ENCODE results near the gene AMHR2. TPM values are rescaled to one million over a fixed set of nuclear protein-coding genes. Genes with fewer than 3 reads are reported as not detected.
"Not testable (repeated sequence)": the region's sequence is repeated elsewhere in the genome, so short reads cannot be mapped to it uniquely, and the experiment has no call there.

AMHR2 gene
- total RNA-seq, 3 donors from 2014 or later (not counting 1 experiment from before 2014, with no cell fraction given): not detected

DNA sequence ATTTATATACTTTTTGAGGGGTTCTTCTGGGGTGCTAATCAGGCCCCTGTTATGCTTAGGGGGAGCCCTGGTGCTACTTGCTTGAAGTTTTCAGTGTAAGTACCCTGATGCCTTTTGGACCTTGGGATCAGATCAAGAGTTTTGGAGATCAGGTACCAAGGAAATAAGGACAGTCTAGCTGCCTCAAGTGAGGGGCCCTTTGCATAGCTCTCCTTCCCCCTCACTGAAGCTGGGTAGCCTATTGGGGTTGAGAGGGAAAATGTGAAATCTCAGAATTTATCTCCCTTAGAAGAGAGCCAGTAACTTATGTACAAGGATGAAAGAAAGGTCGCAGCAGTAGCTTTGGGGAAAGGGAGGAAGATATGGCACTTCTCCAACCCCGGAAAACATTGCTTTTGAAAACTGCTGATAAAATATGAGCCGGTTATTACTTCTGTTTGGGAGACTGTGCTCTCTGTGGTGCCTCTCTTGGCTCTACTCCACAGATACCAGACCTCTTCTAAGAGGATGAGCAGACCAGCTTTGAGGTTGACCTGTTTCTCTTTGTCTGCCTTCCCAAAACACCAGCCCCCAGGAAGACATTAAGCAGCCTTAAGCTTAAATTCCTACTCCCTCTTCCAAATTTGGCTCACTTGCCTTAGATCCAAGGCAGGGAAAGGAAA, 8.8 kb upstream of the AMHR2 start:
- Histone ChIP-seq H3K4me1 (ENCODE audit: control insufficient read depth, insufficient read depth, low read length) (peaks cover 12% of the 10 kb centered on the region), H3K9me3 (ENCODE audit: control insufficient read depth, insufficient read depth, low read length) (no peaks in the 10 kb centered on the region), H3K27ac (ENCODE audit: low read length) (no peak overlapping the region), H3K36me3 (ENCODE audit: control insufficient read depth, insufficient read depth, low read length) (peaks cover 27% of the 10 kb centered on the region), H3K4me3 (ENCODE audit: low read length) (no peak overlapping the region), H3K27me3 (ENCODE audit: control insufficient read depth, insufficient read depth, low read length) (no peaks in the 10 kb centered on the region)
- H3K36me3 Mint-ChIP-seq: peaks cover 6% of the 10 kb centered on the region
- no peak for ATAC-seq
- no peaks in the 10 kb centered on the region for H3K27me3 Mint-ChIP-seq (ENCODE audit: low read depth in 2 of 2)
- no peak for TF ChIP-seq CTCF (IDR thresholded peaks at IDR 0.05)
- H3K4me3 Mint-ChIP-seq: no peak overlapping the region
- no peak for DNase-seq
- peaks cover 13 to 15% of the 10 kb centered on the region in 2 donors for H3K4me1 Mint-ChIP-seq
- peak overlapping the region in 1 of 2 donors; percentile 78 for H3K27ac Mint-ChIP-seq
- H3K9me3 Mint-ChIP-seq: no peaks in the 10 kb centered on the region
- intact Hi-C loops (cut with micrococcal nuclease): no loop called here
- 67% methylated on average over 3 of the region's 3 CpGs for WGBS (ENCODE audit: insufficient coverage)

DNA sequence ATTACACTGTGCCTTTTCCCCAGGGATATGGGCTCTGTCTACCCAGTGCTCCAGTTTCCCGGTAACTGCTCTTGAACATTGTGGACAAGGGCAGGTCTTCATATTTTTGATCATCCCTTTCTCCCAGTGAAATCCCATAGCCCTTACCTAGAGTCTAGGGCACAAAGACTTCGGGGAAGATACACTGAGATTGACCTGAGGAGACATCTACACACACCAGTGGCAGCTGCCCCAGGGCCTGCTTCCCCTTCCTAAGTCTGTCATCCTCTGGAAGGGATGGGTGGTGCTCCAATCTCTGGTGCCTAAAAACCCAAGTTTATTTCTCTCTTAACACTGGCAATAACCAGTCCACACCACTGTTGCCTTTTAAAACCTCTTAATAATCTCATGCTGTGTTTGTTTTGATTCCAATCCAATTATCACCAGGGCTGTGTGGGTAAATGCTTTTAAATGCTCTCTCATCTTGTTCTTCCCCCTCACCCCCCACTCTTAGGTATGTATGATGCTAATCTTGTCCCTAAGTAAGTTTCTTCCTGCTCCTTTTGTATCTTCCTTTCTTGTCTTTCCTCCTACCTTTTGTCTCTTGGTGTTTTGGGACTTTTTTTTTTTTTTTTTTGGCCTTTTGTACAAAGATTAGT, 7.8 kb upstream of the AMHR2 start:
- H3K4me3 Mint-ChIP-seq; H3K27ac ChIP-seq (ENCODE audit: low read length); DNase-seq; H3K9me3 Mint-ChIP-seq; H3K27me3 Mint-ChIP-seq (ENCODE audit: low read depth in 2 of 2); H3K27me3 ChIP-seq (ENCODE audit: control insufficient read depth, insufficient read depth, low read length); H3K36me3 Mint-ChIP-seq; ATAC-seq; H3K4me3 ChIP-seq (ENCODE audit: low read length); H3K9me3 ChIP-seq (ENCODE audit: control insufficient read depth, insufficient read depth, low read length); intact Hi-C loops (cut with micrococcal nuclease): not testable (repeated sequence)
- H3K4me1 ChIP-seq (ENCODE audit: control insufficient read depth, insufficient read depth, low read length): peaks cover 12% of the 10 kb centered on the region
- peaks cover 21% of the 10 kb centered on the region for H3K36me3 ChIP-seq (ENCODE audit: control insufficient read depth, insufficient read depth, low read length)
- 94% methylated on average over 2 of the region's 2 CpGs for WGBS (ENCODE audit: insufficient coverage)
- H3K4me1 Mint-ChIP-seq: peaks cover 13 to 15% of the 10 kb centered on the region in 2 donors
- H3K27ac Mint-ChIP-seq: peak overlapping the region; percentile 58 to 67

DNA sequence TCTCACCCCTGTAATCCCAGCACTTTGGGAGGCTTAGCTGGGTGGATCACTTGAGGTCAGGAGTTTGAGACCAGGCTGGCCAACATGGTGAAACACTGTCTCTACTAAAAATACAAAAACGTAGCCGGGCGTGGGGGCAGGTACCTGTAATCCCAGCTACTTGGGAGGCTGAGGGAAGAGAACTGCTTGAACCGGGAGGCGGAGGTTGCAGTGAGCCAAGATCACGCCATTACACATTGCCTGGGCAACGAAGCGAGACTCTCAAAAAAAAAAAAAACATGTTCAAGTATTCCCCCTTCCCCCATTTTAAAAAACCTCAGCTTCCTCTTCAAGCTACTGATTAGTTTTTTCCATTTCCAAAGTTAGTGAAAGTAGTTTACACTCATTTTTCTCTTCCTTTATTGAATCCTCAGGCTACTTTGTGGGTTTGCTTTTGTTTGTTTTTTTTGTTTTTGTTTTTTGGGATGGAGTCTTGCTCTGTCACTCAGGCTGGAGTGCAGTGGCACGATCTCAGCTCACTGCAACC, 6.3 kb upstream of the AMHR2 start:
- H3K27me3 ChIP-seq (ENCODE audit: control insufficient read depth, insufficient read depth, low read length); H3K9me3 ChIP-seq (ENCODE audit: control insufficient read depth, insufficient read depth, low read length); H3K4me3 ChIP-seq (ENCODE audit: low read length); ATAC-seq; H3K9me3 Mint-ChIP-seq; H3K27ac Mint-ChIP-seq; H3K27me3 Mint-ChIP-seq (ENCODE audit: low read depth in 2 of 2); H3K4me3 Mint-ChIP-seq; H3K27ac ChIP-seq (ENCODE audit: low read length); H3K36me3 Mint-ChIP-seq; intact Hi-C loops (cut with micrococcal nuclease): not testable (repeated sequence)
- peaks cover 16% of the 10 kb centered on the region for H3K4me1 ChIP-seq (ENCODE audit: control insufficient read depth, insufficient read depth, low read length)
- H3K36me3 ChIP-seq (ENCODE audit: control insufficient read depth, insufficient read depth, low read length): peaks cover 15% of the 10 kb centered on the region
- H3K4me1 Mint-ChIP-seq: peaks cover 8 to 14% of the 10 kb centered on the region in 2 donors
- DNase-seq: peak in 1 of 2 donors; percentile 26
- WGBS (ENCODE audit: insufficient coverage): 33% methylated on average over 9 of the region's 9 CpGs

DNA sequence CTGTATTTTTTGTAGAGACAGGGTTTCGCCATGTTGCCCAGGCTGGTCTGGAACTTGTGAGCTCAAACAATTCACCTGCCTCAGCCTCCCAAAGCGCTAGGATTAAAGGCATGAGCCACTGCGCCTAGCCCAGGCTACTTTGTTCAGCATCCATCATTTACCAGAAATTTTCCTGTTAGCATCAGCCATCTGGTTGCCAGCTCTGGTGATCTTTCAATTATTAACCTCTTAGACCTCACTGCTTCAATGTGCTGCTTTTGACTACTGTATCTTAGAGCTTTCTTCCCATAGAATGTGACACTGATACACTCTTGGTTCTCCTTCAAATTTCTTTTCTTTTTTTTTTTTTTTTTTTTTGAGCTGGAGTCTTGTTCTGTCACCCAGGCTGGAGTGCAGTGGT, 5.4 kb upstream of the AMHR2 start:
- H3K4me3 Mint-ChIP-seq: no peak overlapping the region
- H3K27me3 Mint-ChIP-seq (ENCODE audit: low read depth in 2 of 2): no peaks in the 10 kb centered on the region
- peaks cover 0 to 6% of the 10 kb centered on the region in 2 donors for H3K4me1 Mint-ChIP-seq
- H3K36me3 Mint-ChIP-seq: no peaks in the 10 kb centered on the region
- H3K4me3 ChIP-seq (ENCODE audit: low read length): no peak overlapping the region
- no peak overlapping the region for H3K27ac ChIP-seq (ENCODE audit: low read length)
- WGBS (ENCODE audit: insufficient coverage): 94% methylated on average over 3 of the region's 3 CpGs
- DNase-seq (no peak), ATAC-seq (no peak)
- H3K27ac Mint-ChIP-seq: no peak overlapping the region
- H3K9me3 Mint-ChIP-seq: no peaks in the 10 kb centered on the region
- H3K36me3 ChIP-seq (ENCODE audit: control insufficient read depth, insufficient read depth, low read length): peaks cover 9% of the 10 kb centered on the region
- no peaks in the 10 kb centered on the region for H3K9me3 ChIP-seq (ENCODE audit: control insufficient read depth, insufficient read depth, low read length)
- TF ChIP-seq CTCF (IDR thresholded peaks at IDR 0.05): no peak
- intact Hi-C loops (cut with micrococcal nuclease): no loop called here
- peaks cover 16% of the 10 kb centered on the region for H3K4me1 ChIP-seq (ENCODE audit: control insufficient read depth, insufficient read depth, low read length)
- no peaks in the 10 kb centered on the region for H3K27me3 ChIP-seq (ENCODE audit: control insufficient read depth, insufficient read depth, low read length)

Measured in natural killer cell (primary cell).